Globus pallidus (tissue), 1 donor: ENCODE data around the gene SPRR2E.
"Not testable (repeated sequence)": the region's sequence is repeated elsewhere in the genome, so short reads cannot be mapped to it uniquely, and the experiment has no call there.

Experiments
- DNase-seq: peaks from one replicate; pipeline ENCODE4 v3.0.0-alpha.2; 2015; ENCODE audit warnings: low spot score

SPRR2E gene

DNA sequence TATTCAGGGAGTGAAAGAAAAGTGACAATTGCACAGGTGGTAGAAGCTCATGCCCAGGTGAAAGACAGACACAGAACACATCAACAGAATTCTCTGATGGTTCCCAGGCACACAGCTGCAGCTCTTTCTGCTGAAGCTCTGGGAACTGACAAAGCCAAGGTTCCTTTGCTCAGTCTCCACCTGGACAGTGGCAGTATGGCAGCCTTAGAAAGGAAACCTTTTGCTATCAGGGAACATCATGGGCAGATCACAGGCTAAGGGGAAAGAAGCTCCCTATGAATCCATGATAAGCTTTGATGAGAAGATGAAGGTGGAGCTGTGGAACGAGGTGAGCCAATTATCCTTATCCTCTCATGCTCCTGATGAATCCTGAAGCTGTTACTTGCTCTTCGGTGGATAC lies 24.1 kb downstream of the SPRR2E start:
- DNase-seq: no peak

DNA sequence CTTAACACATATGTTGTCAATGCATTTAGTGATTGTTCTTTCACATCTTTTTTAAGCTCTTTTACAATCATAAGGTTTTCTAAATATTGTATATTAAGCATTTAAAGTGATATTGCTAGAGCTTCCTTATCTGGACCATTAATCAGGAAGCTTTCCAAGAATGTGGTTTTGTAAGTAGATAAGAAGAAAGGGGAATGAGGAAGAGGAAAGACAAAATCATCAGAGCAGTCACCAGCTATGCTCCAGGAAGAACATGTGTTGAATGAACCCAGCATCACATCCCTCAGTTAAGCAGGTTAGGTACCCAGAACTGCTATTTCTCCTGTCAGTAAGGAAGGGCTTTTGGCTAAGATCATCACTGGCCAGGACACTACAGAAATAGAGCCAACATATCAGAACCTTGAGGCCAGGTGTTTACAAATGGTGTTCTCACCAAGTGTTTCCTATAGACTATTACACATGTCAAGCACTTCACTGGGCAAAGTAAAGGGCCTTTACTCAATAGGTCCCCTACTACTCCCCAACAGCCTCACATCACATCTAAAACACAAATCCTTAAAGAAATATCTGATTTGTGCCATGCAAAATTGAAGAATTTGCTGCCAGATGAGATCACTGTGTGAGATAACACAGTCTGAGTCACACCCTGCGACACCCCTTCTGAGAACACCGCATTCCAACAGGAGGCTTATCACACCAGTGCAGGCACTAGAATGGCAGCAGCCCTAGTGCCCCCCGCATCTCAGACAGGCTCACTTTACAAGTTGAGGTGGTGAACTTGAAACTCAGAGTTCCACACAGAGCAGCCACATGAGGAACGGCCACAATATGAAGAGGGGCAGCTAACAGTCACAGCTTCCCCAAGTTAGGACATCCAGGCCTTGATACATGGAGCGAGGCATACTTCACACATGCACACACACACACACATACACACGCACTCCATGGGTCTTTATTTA lies 35.2 kb downstream of the SPRR2E start:
- DNase-seq: no peak

DNA sequence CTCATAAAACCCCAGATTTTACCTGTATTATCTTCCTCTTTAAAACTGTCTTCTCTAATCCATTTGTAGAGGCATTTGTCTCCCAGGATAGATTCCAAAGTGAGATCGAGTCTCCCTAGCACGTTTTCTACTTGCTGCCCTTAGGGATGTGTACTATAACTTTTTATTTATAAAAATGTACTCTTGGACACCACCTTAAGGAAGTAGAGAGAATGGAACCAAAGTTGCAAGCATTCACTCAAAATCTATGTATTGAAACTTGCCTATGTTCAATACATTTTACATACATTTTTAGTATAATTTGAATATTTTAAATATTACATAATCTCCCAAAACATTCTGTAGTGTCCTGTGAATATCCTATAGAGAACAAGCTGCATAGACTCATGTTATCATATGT lies 36.2 kb downstream of the SPRR2E start:
- DNase-seq: no peak

DNA sequence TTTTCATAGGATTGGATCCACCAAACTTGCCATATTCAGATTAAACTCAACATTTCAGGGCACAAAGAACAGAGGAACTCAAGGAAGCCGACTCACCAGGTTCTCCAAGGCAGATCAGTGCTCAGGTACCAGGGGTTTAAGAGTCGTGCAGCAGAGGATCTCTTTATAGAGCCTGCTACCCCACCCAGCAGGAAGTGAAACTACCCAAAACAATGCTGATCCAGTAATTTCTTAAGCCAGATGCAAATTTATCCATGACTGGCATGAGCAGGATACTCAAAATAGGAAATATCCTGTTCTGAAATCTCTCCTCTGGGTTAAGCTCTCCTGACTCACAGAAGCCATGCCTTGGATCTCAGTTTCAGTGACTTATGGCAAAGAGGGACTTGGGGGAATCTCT lies 37.0 kb downstream of the SPRR2E start, which contains the start of gene SPRR2A:
SPRR2A (minus strand) TSS at position 138 of the 400 bp plus-strand sequence. CDS start 777 bp downstream, outside the sequence.
- DNase-seq: no peak

DNA sequence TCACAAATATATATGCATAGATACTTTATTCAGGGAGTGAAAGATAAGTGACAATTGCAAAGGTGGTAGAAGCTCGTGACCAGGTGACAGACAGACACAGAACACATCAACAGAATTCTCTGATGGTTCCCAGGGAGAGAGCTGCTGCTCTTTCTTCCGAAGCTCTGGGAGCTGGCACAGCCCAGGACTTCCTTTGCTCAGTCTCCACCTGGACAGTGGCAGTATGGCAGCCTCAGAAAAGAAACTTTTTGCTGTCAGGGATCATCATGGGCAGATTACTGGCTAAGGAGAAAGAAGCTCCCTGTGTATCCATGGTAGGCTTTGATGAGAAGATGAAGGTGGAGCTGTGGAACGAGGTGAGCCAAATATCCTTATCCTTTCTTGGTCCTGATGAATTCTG lies 38.2 kb downstream of the SPRR2E start:
- DNase-seq: not testable (repeated sequence)

DNA sequence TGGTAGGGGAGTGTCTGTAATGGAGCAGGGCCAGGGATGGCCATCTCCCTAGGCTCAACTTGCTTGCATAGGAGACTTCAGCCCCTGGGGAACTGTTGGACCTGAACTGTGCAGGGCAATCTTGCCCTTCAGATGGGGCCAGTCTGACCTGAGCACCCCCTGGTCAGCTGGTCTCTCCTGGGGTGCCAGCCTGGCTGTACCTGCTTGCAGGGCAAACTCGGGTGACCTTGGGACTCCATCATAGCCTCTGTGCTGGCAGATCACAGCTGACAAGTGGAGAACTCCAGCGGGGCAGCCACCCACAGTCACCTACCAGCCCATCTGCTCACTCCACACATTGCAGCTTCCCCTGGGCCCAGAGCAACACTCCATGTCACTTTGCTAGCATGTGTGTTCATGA lies 45.1 kb downstream of the SPRR2E start:
- DNase-seq: no peak
